Stomach (tissue), 9 donors: ENCODE results near the gene CUTC. TPM values are rescaled to one million over a fixed set of nuclear protein-coding genes. Genes with fewer than 3 reads are reported as not detected.

Experiments used
- DNase-seq, 2 donors: peaks; one replicate each; pipeline versions ENCODE4 v3.0.0 to v3.0.0-alpha.2; 2013 to 2019
- H3K27ac ChIP-seq, 5 donors: fragments of 200-600 bp in 4 of 5; sonication (generic) in 4 of 5; one replicate each; pipeline ENCODE4 v1.5.1; 2013 to 2019; ENCODE audit warnings: mild to moderate bottlenecking in 1 of 5, moderate library complexity in 1 of 5
- H3K27me3 ChIP-seq, 3 donors: fragments of 200-600 bp; sonication (generic); one replicate each; pipeline ENCODE4 v1.5.1; 2017 to 2019; ENCODE audit warnings: mixed run types in 1 of 3
- H3K36me3 ChIP-seq, 4 donors: fragments of 200-600 bp; sonication (generic); 1 replicate in 3 of 4; 2 replicates in 1 of 4; pipeline ENCODE4 v1.5.1; 2016 to 2019
- H3K4me1 ChIP-seq, 4 donors: fragments of 200-600 bp; sonication (generic); one replicate each; pipeline ENCODE4 v1.5.1; 2016 to 2019
- H3K4me3 ChIP-seq, 4 donors: fragments of 200-600 bp; sonication (generic) in 3 of 4; one replicate each; pipeline ENCODE4 v1.5.1; 2016 to 2019; ENCODE audit warnings: mild to moderate bottlenecking in 1 of 4
- H3K9me3 ChIP-seq, 4 donors: fragments of 200-600 bp; sonication (generic); one replicate each; pipeline ENCODE4 v1.5.1; 2016 to 2019
- CTCF ChIP-seq, 7 experiments: fragments of 450-650 bp in 4 of 7; fragments of 200-600 bp in 3 of 7; sonication (generic) in 3 of 7; IDR thresholded peaks; one replicate each; pipeline ENCODE4 v1.5.1; 2016 to 2019; ENCODE audit warnings: antibody characterized with exemption in 7 of 7, control low read depth in 2 of 7, mild to moderate bottlenecking in 1 of 7
- EP300 ChIP-seq: sonication (generic); formaldehyde crosslinking; IDR thresholded peaks from one replicate; pipeline ENCODE4 v1.6.1; 2017; ENCODE audit warnings: antibody characterized with exemption
- POLR2A ChIP-seq, 4 donors: fragments of 450-650 bp; IDR thresholded peaks; one replicate each; pipeline ENCODE4 v1.6.1; 2016; ENCODE audit warnings: antibody characterized with exemption in 4 of 4, control low read depth in 2 of 4, mild to moderate bottlenecking in 1 of 4, moderate library complexity in 1 of 4
- POLR2AphosphoS5 ChIP-seq, 3 donors: sonication (generic); formaldehyde crosslinking; IDR thresholded peaks; one replicate each; pipeline ENCODE4 v1.6.1; 2016; ENCODE audit warnings: antibody characterized with exemption in 3 of 3
- WGBS, 5 donors: extraction: QIAGEN DNeasy Blood & Tissue Kit in 3 of 5; methylation state at CpG; one replicate each; pipeline versions ENCODE4 v1.1.5 to v1.1.7; 2013 to 2018; 5-methylcytosine and 5-hydroxymethylcytosine counted together
- intact Hi-C: fragments of 100-400 bp; cut with DNase I; formaldehyde crosslinking; loops from one replicate; pipeline ENCODE4 v1.15.1; 2023; ENCODE audit warnings: low total_unique reads
- polyA plus RNA-seq, 3 donors: library from polyadenylated mRNA; stranded (reverse); fragments of 200-250 nt; gene quantifications; one replicate each; pipeline ENCODE4 v1.2.3, GENCODE V29; 2013
- total RNA-seq, 5 donors: library from RNA; depleted of rRNA; stranded (reverse); fragments of >200 nt; gene quantifications; one replicate each; pipeline versions ENCODE4 v1.1.0 to v1.2.3, GENCODE V29; 2014 to 2016
- donor health status: healthy with polysubstance abuse.
- donor health status: Bipolar disorder and iron deficiency.
- donor health status: healthy.

CUTC gene
- total and polyA plus RNA-seq, 8 donors: 2.6 to 63.0 (median 30.8) TPM

DNA sequence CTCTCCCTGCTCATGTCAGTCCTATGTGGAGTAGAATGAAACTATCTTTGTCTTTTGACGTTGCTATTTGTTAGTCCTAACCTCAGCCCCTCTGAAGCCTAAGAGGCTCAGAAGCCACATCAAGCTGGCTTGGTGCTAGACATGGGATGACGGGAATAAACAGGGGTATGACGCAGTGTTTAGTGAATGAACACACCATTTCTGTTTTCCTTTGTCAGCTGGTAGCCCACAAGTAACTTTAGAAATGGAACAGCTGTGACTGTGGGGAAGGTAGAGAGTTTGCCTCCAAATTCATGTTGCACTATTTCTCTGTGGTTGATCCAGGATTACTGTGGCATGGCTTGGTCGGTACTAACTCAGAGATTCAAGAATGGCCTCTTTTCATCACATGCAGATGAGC lies 31.4 kb upstream of the CUTC start:
- no peak overlapping the region for H3K4me3 ChIP-seq
- H3K36me3 ChIP-seq: peaks cover 44 to 100% (median 100%) of the 10 kb centered on the region in 4 donors
- H3K27me3 ChIP-seq: no peaks in the 10 kb centered on the region
- no peaks in the 10 kb centered on the region for H3K4me1 ChIP-seq
- 88 to 93% (median 92%) methylated on average over 4 of the region's 4 CpGs for WGBS, 5 donors
- no peak overlapping the region for H3K27ac ChIP-seq
- no peak for DNase-seq
- H3K9me3 ChIP-seq: no peaks in the 10 kb centered on the region
- no peak for TF ChIP-seq POLR2AphosphoS5 (IDR thresholded peaks at IDR 0.05)
- no peak for TF ChIP-seq CTCF (IDR thresholded peaks at IDR 0.05)
- TF ChIP-seq EP300: no peak
- TF ChIP-seq POLR2A (IDR thresholded peaks at IDR 0.05): no peak
- intact Hi-C loops: no loop called here

- peaks cover 24 to 92% (median 77%) of the 10 kb centered on the region in 4 donors for H3K36me3 ChIP-seq
- intact Hi-C loops: no loop called here
- no peaks in the 10 kb centered on the region for H3K9me3 ChIP-seq
- H3K4me1 ChIP-seq: peaks cover 0 to 18% (median 4%) of the 10 kb centered on the region in 4 donors
- no peak for DNase-seq
- WGBS, 5 donors: 76 to 88% (median 86%) methylated on average over 1 of the region's 1 CpG
- peak overlapping the region in 4 of 5 donors; percentile 45 to 58 (median 50) for H3K27ac ChIP-seq
- TF ChIP-seq POLR2A (IDR thresholded peaks at IDR 0.05) (no peak), CTCF (IDR thresholded peaks at IDR 0.05) (no peak)
- H3K4me3 ChIP-seq: no peak overlapping the region
- no peaks in the 10 kb centered on the region for H3K27me3 ChIP-seq
Observed at GRCh38 chr10:99708428-99709012, 23.5 kb upstream of the CUTC start.

GRCh38 chr10:99709480-99710229 lies 22.4 kb upstream of the CUTC start:
- Histone ChIP-seq H3K4me1 (peaks cover 0 to 21% (median 4%) of the 10 kb centered on the region in 4 donors), H3K36me3 (peaks cover 24 to 92% (median 77%) of the 10 kb centered on the region in 4 donors), H3K4me3 (no peak overlapping the region), H3K27me3 (no peaks in the 10 kb centered on the region), H3K27ac (peak overlapping the region in 4 of 5 donors; percentile 7 to 45 (median 24)), H3K9me3 (no peaks in the 10 kb centered on the region)
- TF ChIP-seq CTCF (IDR thresholded peaks at IDR 0.05): no peak
- no peak for TF ChIP-seq POLR2AphosphoS5 (IDR thresholded peaks at IDR 0.05)
- TF ChIP-seq EP300: no peak
- no peak for TF ChIP-seq POLR2A (IDR thresholded peaks at IDR 0.05)
- intact Hi-C loops: loop anchor here (10.0 kb wide), 1 partner anchor 75 kb away; no protein-coding TSS in a partner anchor
- DNase-seq: no peak
- WGBS, 5 donors: 52 to 73% (median 54%) methylated on average over 4 of the region's 4 CpGs

DNA sequence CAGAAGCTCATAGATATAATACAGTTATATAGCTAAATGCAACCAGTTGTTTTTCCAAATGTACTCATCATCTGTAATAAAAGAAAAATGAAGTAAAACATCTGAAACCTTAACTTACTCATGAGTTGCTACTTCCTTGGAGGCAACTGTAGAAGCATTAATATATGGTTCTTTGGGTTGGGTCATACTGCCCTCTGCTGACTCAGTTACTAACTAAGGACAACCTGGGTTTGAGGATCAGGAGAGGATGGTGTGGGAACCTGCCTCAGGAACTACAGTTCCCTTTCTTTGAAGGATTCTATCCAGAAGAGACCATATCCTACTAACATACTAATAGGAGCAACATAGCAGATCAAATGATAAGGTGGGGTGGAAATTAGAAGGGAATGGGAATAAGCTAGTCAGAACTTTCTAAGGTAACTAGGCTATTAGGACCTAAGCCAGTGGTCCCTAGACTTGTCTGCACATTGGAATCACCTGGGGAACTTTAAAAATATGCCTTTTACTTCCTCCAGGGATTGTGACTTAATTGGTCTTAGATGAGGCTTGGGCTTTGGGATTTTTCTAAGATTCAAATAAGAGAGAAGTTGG lies 20.8 kb upstream of the CUTC start:
- intact Hi-C loops: loop anchor here (10.0 kb wide), 1 partner anchor 76 kb away; no protein-coding TSS in a partner anchor
- peaks cover 0 to 21% (median 4%) of the 10 kb centered on the region in 4 donors for H3K4me1 ChIP-seq
- H3K4me3 ChIP-seq: no peak overlapping the region
- no peaks in the 10 kb centered on the region for H3K27me3 ChIP-seq
- no peaks in the 10 kb centered on the region for H3K9me3 ChIP-seq
- peaks cover 20 to 94% (median 77%) of the 10 kb centered on the region in 4 donors for H3K36me3 ChIP-seq
- TF ChIP-seq CTCF (IDR thresholded peaks at IDR 0.05) (peak in 3 of 7 experiments; percentile 6 to 35 (median 24)), POLR2AphosphoS5 (IDR thresholded peaks at IDR 0.05) (no peak), POLR2A (IDR thresholded peaks at IDR 0.05) (no peak), EP300 (no peak)
- no peak overlapping the region for H3K27ac ChIP-seq
- DNase-seq: peak; percentile 29 to 78
